Central memory CD8-positive, alpha-beta T cell (primary cell): Measurements from ENCODE around the gene OR8D2.

ENCODE experiments used
- ATAC-seq: fragments of 150-1000 bp; cut with Tn5 transposase; replicated peaks from 2 replicates; pipeline ENCODE4 v1.10.0; 2022; ENCODE audit warnings: mild to moderate bottlenecking, moderate FRiP score, moderate number of reproducible peaks; ENCODE audit not compliant: poor library complexity, severe bottlenecking; ENCODE audit errors: extremely low read depth
- DNase-seq, 2 donors: peaks; one replicate each; pipeline ENCODE4 v3.0.0; 2021; ENCODE audit warnings: low spot score in 2 of 2
- H3K27ac Mint-ChIP-seq: one replicate; pipeline ENCODE4 v1.8.0; 2022; ENCODE audit warnings: low read depth, mild to moderate bottlenecking, moderate library complexity, mixed read lengths
- H3K27me3 Mint-ChIP-seq: one replicate; pipeline ENCODE4 v1.8.0; 2022; ENCODE audit warnings: mixed read lengths
- H3K36me3 Mint-ChIP-seq: one replicate; pipeline ENCODE4 v1.8.0; 2022; ENCODE audit warnings: mild to moderate bottlenecking, moderate library complexity, mixed read lengths; ENCODE audit not compliant: insufficient read depth
- H3K4me1 Mint-ChIP-seq: one replicate; pipeline ENCODE4 v1.8.0; 2022; ENCODE audit warnings: mixed read lengths
- H3K4me3 Mint-ChIP-seq: one replicate; pipeline ENCODE4 v1.8.0; 2022; ENCODE audit warnings: mild to moderate bottlenecking, moderate library complexity, mixed read lengths
- H3K9me3 Mint-ChIP-seq: one replicate; pipeline ENCODE4 v1.8.0; 2022; ENCODE audit warnings: mixed read lengths

OR8D2 gene

DNA sequence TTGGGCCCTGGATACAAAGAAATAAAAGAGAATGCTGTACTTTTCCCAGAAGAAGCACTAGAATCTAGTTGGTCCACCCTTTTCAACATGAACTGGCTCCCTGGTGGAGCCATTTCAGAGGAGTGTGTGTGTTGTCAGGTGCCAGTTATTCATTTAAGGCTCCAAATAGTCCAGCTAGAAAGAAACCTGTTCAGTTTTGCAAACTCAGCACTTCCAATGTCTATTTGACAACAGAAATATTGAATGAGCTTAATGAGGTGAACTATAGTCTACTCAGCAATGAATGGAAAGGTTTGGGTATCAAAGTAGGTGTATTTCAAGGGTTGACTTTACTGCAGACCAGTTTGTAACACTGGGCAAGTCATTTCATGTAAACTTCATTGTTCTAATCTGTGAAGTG is 8.3 kb downstream of the OR8D2 start:
- Mint-ChIP-seq H3K27me3 (no peaks in the 10 kb centered on the region), H3K4me1 (no peaks in the 10 kb centered on the region), H3K27ac (no peak overlapping the region), H3K36me3 (no peaks in the 10 kb centered on the region), H3K4me3 (no peak overlapping the region), H3K9me3 (peaks cover 7% of the 10 kb centered on the region)
- no peak for ATAC-seq
- DNase-seq, result no peak

DNA sequence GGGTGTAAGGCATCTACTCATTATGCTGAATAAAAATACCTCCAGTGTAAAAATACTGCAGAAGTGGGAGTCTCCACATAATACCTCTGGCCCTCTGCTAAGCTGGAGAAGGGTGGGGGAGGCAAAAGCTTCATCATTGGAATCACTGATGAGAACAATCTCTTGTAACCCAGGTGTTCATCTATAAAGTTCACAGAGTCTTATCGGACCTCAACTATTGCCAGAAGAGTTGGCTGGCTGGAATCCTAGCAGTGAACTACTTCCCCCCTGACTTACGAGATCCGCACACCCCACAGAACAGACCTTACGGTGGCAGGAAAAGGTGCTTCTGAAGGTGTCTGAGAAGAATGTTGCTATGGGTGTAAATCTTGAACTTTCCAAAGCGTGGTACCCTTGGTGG is 8.7 kb downstream of the OR8D2 start:
- Mint-ChIP-seq H3K4me1 (no peaks in the 10 kb centered on the region), H3K27ac (no peak overlapping the region)
- no peak for ATAC-seq

DNA sequence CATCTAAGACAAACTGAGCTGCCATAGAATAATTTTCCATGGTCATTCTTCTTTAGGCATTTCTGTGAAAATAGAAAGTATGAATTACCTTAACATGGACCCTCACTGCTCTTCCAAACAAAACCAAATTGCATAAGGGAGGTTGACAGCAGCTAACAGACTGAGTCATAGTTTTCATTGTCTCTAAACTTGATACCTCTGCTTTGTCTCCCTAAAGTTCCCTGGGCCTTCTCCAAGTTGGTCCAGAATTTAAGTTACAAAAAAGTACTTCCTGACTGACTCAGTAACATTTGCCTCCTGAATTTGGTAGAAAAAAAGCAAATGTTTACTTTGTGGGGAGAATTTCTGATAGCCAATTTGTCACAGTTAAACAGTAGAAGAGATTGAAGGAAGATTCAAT is 9.3 kb downstream of the OR8D2 start:
- DNase-seq (no peak), ATAC-seq (no peak)
- peaks cover 7% of the 10 kb centered on the region for H3K9me3 Mint-ChIP-seq
- no peaks in the 10 kb centered on the region for H3K27me3 Mint-ChIP-seq
- H3K4me3 Mint-ChIP-seq, result no peak overlapping the region
- no peak overlapping the region for H3K27ac Mint-ChIP-seq
- H3K36me3 Mint-ChIP-seq, result no peaks in the 10 kb centered on the region
- no peaks in the 10 kb centered on the region for H3K4me1 Mint-ChIP-seq

More for the DNA sequence above, 8.7 kb downstream of the OR8D2 start:
- H3K27me3 Mint-ChIP-seq, result no peaks in the 10 kb centered on the region
- no peak for DNase-seq
- no peaks in the 10 kb centered on the region for H3K36me3 Mint-ChIP-seq
- peaks cover 7% of the 10 kb centered on the region for H3K9me3 Mint-ChIP-seq
- no peak overlapping the region for H3K4me3 Mint-ChIP-seq

DNA sequence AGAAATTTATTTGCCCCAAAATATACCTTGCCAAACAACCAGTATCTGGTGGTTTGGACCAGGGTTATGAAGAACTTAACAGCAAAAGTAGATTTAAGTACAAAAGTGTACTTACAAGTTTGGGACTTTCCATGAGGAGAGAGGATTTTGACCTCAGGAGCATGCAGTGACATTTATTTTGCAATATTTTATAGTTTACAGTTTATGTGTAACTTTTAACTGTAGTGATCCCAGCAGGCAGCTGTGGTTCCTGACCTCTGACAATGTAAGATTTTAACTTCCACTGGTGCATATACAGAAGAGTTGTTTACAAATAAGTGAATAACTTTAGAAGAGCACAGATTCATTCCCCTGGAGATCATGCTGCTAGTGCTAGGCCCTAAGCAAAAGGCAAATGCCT is 12.9 kb downstream of the OR8D2 start:
- DNase-seq, result no peak
- peaks cover 7% of the 10 kb centered on the region for H3K9me3 Mint-ChIP-seq
- no peak overlapping the region for H3K4me3 Mint-ChIP-seq
- H3K27ac Mint-ChIP-seq, result no peak overlapping the region
- ATAC-seq, result no peak
- H3K27me3 Mint-ChIP-seq, result no peaks in the 10 kb centered on the region
- no peaks in the 10 kb centered on the region for H3K4me1 Mint-ChIP-seq
- H3K36me3 Mint-ChIP-seq, result no peaks in the 10 kb centered on the region

DNA sequence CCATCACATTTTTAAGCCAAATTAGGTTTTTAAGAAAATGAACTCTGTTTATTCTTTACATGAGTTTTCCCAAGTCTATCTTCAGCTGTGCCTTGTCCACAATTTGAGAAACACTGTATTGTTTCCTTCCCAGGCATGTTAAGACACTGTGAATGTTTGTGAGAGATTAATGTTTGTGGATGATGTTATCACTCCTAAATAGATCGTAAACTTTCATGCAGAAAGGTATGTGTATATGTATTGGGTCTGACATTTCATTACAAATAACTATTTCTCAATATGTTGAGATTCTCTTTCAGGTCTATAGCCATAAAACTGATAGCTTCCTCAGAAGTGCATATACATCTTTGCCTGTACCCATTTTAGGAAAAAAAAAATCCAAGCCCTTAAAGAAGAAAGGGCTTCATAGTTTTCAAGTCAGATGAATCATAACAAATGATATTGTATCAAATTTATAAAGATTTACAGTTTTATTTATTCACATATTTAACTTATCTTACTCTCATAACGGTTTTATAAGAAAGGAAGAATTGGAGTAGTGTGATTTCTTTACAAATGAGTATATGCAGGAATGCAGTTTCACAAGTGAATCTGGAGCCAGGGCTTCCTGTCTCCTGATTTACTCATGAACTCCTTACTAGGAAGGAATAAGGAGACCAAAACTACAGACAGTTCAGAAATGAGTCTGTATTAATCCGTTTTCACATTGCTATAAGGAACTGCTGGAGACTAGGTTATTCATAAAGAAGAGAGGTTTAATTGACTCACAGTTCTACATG is 17.5 kb downstream of the OR8D2 start:
- Mint-ChIP-seq H3K9me3 (no peaks in the 10 kb centered on the region), H3K27ac (no peak overlapping the region), H3K4me3 (no peak overlapping the region), H3K36me3 (no peaks in the 10 kb centered on the region), H3K4me1 (no peaks in the 10 kb centered on the region), H3K27me3 (no peaks in the 10 kb centered on the region)
- DNase-seq (no peak), ATAC-seq (no peak)

DNA sequence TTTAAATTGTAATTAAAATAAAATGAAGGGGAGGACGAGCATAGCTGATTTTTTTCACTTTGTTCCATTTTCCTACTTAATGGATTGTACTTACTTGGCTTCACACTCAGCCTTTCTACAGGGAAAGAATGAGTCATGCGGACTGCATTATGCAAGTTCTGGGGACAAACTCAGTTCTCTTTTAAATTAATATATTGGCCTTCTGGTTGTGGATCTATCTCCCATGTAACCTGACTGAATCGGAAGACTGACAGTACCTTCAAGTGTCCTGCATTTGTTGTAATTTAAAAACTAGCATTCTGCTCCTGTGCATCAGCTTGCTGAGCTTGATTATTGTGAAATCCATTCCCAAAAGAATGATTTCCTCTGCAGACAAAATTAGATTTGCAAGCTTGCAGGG is 18.4 kb downstream of the OR8D2 start:
- H3K4me1 Mint-ChIP-seq, result no peaks in the 10 kb centered on the region
- no peaks in the 10 kb centered on the region for H3K27me3 Mint-ChIP-seq
- no peak overlapping the region for H3K27ac Mint-ChIP-seq
- no peaks in the 10 kb centered on the region for H3K9me3 Mint-ChIP-seq
- DNase-seq, result no peak
- no peaks in the 10 kb centered on the region for H3K36me3 Mint-ChIP-seq
- ATAC-seq, result no peak
- no peak overlapping the region for H3K4me3 Mint-ChIP-seq

DNA sequence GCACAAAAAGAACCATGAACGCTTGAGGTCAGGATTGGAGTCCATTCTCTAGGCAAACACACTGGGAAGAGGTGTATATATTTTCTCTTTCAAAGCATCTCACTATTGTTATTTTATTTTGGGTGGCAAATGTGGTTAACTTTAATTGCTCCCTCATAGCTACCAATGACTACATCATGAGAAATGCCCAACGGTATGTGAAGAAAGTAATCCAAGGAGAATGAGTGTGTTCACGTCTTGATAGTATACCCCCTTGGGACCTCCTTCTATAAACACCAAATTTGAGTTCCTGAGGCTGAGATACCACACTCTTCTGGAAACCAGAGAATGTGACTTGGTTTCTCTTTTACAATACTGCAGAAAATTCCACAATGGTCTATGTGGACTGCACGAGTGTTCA is 22.1 kb downstream of the OR8D2 start:
- ATAC-seq, result no peak
- Mint-ChIP-seq H3K36me3 (no peaks in the 10 kb centered on the region), H3K4me1 (no peaks in the 10 kb centered on the region), H3K9me3 (no peaks in the 10 kb centered on the region), H3K27me3 (no peaks in the 10 kb centered on the region), H3K4me3 (no peak overlapping the region), H3K27ac (no peak overlapping the region)
- no peak for DNase-seq

DNA sequence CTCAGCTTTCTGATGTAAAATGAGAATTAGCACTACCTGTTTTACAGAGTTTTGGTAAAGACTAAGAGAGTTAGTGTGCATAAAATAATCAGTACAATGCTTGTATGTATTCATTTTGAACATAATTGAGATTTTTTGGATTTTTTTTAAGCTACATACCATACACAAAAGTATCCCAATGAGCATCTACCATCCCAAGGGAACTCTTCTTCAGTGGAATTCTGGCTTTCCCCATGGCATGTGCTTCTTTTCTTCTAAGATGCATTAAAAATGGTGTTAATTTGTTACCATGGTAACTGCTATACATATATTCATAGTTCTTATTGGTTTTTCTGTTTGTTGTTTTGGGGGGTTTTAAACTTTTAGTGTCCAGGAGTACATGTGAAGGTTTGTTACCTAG is 24.0 kb downstream of the OR8D2 start:
- no peak overlapping the region for H3K4me3 Mint-ChIP-seq
- ATAC-seq, result no peak
- no peaks in the 10 kb centered on the region for H3K27me3 Mint-ChIP-seq
- H3K27ac Mint-ChIP-seq, result no peak overlapping the region
- no peaks in the 10 kb centered on the region for H3K4me1 Mint-ChIP-seq
- H3K9me3 Mint-ChIP-seq, result peaks cover 6% of the 10 kb centered on the region
- DNase-seq, result no peak
- no peaks in the 10 kb centered on the region for H3K36me3 Mint-ChIP-seq

DNA sequence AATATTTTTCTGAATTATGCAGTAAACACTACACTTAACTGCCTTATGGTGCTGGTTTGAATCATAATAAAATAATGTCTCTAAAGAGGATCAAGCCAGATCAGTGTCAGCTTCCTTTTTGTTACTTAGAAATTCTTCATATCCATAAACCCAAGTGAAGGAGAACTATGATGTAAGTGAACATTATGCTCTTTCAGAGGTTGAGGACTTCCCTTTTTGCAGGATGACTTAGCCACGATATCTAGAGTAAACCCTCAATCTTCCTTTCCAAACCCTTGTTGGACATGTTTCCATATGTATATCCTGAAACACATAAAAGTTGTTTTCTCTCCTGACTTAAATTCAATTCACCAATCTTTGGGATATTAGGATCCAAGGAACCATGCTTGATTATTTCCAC is 25.3 kb downstream of the OR8D2 start:
- H3K27ac Mint-ChIP-seq, result no peak overlapping the region

DNA sequence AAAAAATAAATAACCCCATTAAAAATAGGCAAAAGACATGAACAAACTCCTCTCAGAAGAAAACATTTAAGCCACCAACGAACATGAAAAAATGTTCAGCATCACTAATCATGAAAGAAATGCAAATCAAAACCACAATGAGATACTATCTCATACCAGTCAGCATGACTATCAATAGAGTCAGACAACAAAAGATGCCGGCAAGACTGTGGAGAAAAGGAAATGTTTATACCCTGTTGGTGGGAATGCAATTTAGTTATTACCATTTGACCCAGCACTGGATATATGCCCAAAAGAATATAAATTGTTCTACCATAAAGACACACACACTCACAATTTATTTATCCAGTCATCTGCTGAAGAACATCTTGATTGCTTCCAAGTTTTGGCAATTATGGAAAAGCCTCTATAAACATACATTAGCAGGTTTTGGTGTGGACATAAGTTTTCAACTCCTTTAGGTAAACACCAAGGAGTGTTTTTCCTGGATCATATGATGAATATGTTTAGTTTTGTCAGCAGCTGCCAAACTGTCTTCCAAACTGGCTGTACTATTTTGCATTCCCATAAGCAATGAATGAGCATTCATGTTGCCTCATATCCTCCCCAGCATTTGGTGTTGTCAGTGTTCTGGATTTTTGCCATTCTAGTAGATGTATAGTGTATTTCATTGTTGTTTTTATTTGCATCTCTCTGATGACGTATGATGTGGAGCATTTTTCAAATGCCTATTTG is 34.2 kb downstream of the OR8D2 start:
- H3K27me3 Mint-ChIP-seq, result no peaks in the 10 kb centered on the region
- peaks cover 25% of the 10 kb centered on the region for H3K9me3 Mint-ChIP-seq
- ATAC-seq, result no peak
- no peaks in the 10 kb centered on the region for H3K4me1 Mint-ChIP-seq
- H3K4me3 Mint-ChIP-seq, result no peak overlapping the region
- H3K36me3 Mint-ChIP-seq, result no peaks in the 10 kb centered on the region
- no peak for DNase-seq
- no peak overlapping the region for H3K27ac Mint-ChIP-seq

More for the DNA sequence above, 25.3 kb downstream of the OR8D2 start:
- Mint-ChIP-seq H3K36me3 (no peaks in the 10 kb centered on the region), H3K4me3 (no peak overlapping the region), H3K4me1 (no peaks in the 10 kb centered on the region), H3K27me3 (no peaks in the 10 kb centered on the region), H3K9me3 (peaks cover 6% of the 10 kb centered on the region)
- ATAC-seq, result no peak
- no peak for DNase-seq

DNA sequence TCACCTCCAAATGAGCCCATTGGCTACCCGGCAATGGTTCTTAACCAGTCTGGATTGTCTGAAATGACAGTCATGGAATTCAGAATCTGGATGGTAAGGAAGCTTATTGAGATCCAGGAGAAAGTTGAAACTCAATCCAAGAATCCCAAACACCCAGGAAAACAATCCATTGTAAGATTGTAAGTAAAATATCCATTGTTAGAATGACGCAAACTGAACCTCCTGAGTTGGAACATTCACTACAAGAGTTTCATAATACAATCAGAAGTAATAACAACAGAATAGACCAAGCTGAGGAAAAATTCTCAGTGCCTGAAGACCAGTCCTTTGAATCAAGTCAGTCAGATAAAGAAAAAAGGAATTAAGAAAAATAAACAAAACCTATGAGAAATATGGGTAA is 41.7 kb downstream of the OR8D2 start:
- DNase-seq (no peak), ATAC-seq (no peak)
- no peaks in the 10 kb centered on the region for H3K4me1 Mint-ChIP-seq
- peaks cover 27% of the 10 kb centered on the region for H3K9me3 Mint-ChIP-seq
- no peak overlapping the region for H3K4me3 Mint-ChIP-seq
- H3K36me3 Mint-ChIP-seq, result no peaks in the 10 kb centered on the region
- no peaks in the 10 kb centered on the region for H3K27me3 Mint-ChIP-seq
- H3K27ac Mint-ChIP-seq, result no peak overlapping the region

DNA sequence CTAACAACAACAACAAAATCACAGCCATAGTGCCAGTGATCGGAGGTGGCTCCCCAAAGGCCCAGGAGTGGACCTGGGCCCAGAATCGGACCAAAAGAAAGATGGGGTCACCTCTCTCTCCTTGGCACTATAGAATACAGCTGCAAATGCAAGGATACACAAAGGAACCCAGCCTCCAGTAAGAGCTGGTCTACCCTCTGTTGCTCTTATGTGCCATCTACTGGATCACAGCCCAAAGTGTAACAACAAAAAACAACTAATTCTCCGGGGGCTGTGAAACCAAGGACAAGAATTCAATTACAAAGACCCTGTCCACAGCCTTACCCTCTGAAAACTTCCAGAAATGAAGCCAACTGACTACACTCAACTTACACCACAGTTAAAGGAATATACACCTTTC is 42.2 kb downstream of the OR8D2 start:
- ATAC-seq, result no peak
- DNase-seq, result no peak
- no peaks in the 10 kb centered on the region for H3K27me3 Mint-ChIP-seq
- no peaks in the 10 kb centered on the region for H3K4me1 Mint-ChIP-seq
- H3K27ac Mint-ChIP-seq, result no peak overlapping the region
- H3K9me3 Mint-ChIP-seq, result peaks cover 24% of the 10 kb centered on the region
- no peak overlapping the region for H3K4me3 Mint-ChIP-seq
- H3K36me3 Mint-ChIP-seq, result no peaks in the 10 kb centered on the region

DNA sequence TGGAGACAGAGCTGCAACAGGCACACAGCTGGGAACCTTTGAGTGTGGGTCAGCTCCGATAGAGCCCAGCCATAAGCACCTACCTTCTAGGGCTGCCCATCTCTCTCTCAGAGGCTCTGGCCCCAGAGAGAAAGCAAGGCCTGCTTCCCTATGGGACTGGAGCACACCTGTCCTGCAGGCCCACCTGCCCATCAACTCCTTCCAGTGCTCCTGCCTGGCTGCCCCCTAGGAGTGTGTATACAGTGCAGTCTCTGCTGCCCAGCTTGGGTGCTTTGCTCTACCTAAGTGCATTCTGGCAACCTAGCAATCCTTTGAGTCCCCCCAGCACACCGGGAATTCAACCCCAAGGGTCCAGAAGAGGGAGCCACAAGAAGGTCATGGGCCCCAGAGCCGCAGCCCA is 42.8 kb downstream of the OR8D2 start:
- H3K27ac Mint-ChIP-seq, result no peak overlapping the region
- no peak for ATAC-seq

More for the DNA sequence above, 42.8 kb downstream of the OR8D2 start:
- H3K9me3 Mint-ChIP-seq, result peaks cover 24% of the 10 kb centered on the region
- H3K36me3 Mint-ChIP-seq, result no peaks in the 10 kb centered on the region
- DNase-seq, result no peak
- no peak overlapping the region for H3K4me3 Mint-ChIP-seq
- no peaks in the 10 kb centered on the region for H3K4me1 Mint-ChIP-seq
- no peaks in the 10 kb centered on the region for H3K27me3 Mint-ChIP-seq
